Right lobe of liver (tissue), 4 donors: ENCODE data around the gene CACNA2D3.

Experiments used
- POLR2A ChIP-seq: fragments of 450-650 bp; IDR thresholded peaks from one replicate; pipeline ENCODE4 v1.6.1; 2017; ENCODE audit warnings: antibody characterized with exemption, mild to moderate bottlenecking
- TF ChIP-seq, protein P1 (sequence below), 4 donors: fragments of 200-600 bp in 3 of 4; fragments of 450-650 bp in 1 of 4; IDR thresholded peaks; one replicate each; pipeline versions ENCODE4 v1.5.1 to v1.8.0; 2016 to 2022; ENCODE audit warnings: antibody characterized with exemption in 4 of 4, mild to moderate bottlenecking in 2 of 4
- donor health status: DM: no; HTN: no; CAD: no.
- donor health status: DM: no; HTN: no; CAD: no.
- donor health status: DM: no; HTN: yes; CAD: no.

DNA sequence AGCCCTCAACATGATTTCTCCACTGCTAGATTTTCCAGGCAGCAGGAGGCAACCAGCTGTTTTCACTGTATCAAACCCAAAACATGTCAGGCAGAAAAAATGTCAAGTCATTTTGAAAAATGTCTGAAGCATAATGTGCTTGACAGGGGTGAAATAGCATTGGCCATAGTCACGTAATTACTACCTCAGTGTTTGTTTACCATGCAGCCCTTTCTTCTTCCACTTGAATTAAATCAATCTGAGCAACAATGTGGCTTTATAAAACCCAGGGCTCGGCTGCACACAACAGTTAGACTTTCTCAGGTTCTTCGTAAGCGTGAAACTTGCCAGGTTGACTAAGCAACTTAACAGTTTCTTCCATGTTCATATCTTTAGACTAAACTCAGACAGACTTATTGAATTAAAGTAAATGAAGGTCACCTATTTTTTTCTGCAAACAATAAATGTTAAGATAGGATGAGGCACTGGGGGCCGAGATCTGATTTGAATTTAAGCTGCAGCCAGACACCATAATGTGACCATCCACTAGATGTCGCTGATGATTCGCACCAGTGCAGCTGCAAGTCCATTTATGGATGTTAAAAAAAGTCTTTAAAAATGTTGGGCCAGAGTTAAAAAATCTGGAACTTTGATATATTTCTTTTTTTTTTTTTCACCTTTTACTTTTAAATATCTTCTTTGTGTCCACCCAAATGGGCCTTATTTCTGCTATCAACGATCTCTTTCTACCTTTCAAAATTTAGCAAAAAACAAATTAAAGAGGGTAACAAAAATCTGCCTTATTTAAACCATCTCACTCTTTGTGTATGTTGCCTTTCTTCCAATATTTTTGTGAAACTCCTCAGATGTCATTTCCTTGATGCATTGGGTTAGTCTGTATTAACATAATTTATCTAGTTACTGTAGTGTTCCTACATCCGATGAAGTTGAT is 305.9 kb downstream of the CACNA2D3 start:
- TF ChIP-seq, protein P1, sequence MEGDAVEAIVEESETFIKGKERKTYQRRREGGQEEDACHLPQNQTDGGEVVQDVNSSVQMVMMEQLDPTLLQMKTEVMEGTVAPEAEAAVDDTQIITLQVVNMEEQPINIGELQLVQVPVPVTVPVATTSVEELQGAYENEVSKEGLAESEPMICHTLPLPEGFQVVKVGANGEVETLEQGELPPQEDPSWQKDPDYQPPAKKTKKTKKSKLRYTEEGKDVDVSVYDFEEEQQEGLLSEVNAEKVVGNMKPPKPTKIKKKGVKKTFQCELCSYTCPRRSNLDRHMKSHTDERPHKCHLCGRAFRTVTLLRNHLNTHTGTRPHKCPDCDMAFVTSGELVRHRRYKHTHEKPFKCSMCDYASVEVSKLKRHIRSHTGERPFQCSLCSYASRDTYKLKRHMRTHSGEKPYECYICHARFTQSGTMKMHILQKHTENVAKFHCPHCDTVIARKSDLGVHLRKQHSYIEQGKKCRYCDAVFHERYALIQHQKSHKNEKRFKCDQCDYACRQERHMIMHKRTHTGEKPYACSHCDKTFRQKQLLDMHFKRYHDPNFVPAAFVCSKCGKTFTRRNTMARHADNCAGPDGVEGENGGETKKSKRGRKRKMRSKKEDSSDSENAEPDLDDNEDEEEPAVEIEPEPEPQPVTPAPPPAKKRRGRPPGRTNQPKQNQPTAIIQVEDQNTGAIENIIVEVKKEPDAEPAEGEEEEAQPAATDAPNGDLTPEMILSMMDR (IDR thresholded peaks at IDR 0.05) = peak; percentile 58 to 89 (median 85)
- TF ChIP-seq POLR2A = no peak
